HAP-1 (cell line): ENCODE results near the gene HIGD2A.

Experiments used
- DNase-seq, 2 experiments: peaks; one replicate each; pipeline ENCODE4 v3.0.0-alpha.2; 2016 to 2020; ENCODE audit warnings: low spot score in 2 of 2
- H3K27me3 ChIP-seq: fragments of 250-450 bp; sonication (Bioruptor Pico); 2 replicates; pipeline ENCODE4 v1.5.1; 2020; ENCODE audit warnings: low read depth, mild to moderate bottlenecking, moderate library complexity
- H3K36me3 ChIP-seq: fragments of 250-450 bp; sonication (Bioruptor Pico); replicated peaks from 2 replicates; pipeline ENCODE4 v1.5.1; 2020; ENCODE audit warnings: mild to moderate bottlenecking
- H3K4me1 ChIP-seq: fragments of 250-450 bp; sonication (Bioruptor Pico); 2 replicates; pipeline ENCODE4 v1.5.1; 2020; ENCODE audit warnings: mild to moderate bottlenecking
- H3K4me3 ChIP-seq: fragments of 250-450 bp; sonication (Bioruptor Pico); 2 replicates; pipeline ENCODE4 v1.5.1; 2020; ENCODE audit warnings: mild to moderate bottlenecking, moderate library complexity
- H3K9me3 ChIP-seq: fragments of 250-450 bp; sonication (Bioruptor Pico); 2 replicates; pipeline ENCODE4 v1.5.1; 2020; ENCODE audit warnings: mild to moderate bottlenecking, moderate library complexity
- in situ Hi-C: fragments of 300-500 bp; cut with MboI; formaldehyde crosslinking; loops from 3 replicates; pipeline ENCODE4 v1.14.3; 2020; ENCODE audit warnings: low sequenced_read_pairs, inconsistent platforms, mixed read lengths

Gene HIGD2A, protein sequence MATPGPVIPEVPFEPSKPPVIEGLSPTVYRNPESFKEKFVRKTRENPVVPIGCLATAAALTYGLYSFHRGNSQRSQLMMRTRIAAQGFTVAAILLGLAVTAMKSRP

DNA sequence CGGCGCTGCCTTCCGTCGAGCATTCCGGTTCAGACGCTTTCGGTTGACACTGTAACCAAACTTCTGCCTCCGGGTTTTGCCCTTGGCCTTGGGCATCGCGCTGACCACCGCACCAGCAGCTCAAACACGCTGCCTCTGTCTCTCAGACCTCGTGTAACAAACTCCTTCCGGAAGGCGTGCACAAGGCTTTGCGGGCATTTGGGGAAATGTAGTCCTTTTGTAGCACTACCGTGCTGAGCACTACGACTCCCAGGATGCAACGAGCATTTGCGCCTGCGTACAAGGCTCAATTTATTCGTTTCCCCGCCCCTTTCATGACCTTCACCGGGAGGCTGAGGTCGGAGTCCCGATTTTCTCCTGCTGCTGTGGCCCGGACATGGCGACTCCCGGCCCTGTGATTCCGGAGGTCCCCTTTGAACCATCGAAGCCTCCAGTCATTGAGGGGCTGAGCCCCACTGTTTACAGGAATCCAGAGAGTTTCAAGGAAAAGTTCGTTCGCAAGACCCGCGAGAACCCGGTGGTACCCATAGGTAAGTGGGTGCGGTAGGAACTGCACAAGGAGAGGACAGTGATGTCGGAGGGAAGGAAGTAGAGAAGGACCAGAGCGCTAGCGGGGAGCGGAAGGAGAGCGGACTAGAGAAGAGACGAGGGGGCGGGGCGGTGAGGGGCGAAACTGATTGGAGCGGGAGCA lies at the start of gene HIGD2A, which contains the start of gene NOP16:
TSS of gene HIGD2A (plus strand) at position 308 of the 691 bp plus-strand sequence. CDS start at position 377, 69 bp downstream.
TSS of gene NOP16 (minus strand) at position 155 of the 691 bp plus-strand sequence. CDS start at position 96, 59 bp downstream.
- H3K4me3 ChIP-seq = peak within 1 kb of the TSS; percentile 73
- H3K27me3 ChIP-seq = no peaks in the 10 kb centered on the region
- H3K4me1 ChIP-seq = peaks cover 4% of the 10 kb centered on the region; the same call in 1 of the 2 replicates
- peaks cover 52% of the 10 kb centered on the region for H3K36me3 ChIP-seq
- no peaks in the 10 kb centered on the region for H3K9me3 ChIP-seq
- in situ Hi-C loops = no loop called here
- DNase-seq = peak; percentile 99 to 100

DNA sequence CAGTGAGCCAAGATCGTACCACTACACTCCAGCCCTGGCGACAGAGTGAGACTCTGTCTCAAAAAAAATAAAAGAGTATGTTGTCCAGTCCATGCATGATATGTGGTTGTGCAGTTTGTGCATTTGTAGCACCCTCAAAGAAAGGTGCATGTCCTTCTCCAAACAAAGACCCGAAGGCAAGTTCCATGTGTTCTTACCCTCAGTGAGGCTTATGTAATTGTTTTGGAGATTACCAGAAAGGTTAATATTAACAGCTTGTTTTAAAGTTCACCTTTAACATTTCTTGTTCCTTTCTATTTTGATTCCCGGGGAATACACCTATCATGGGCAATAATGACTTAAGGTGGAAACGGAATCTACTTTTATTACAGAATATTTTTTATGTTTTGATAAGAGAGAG lies 49.2 kb upstream of the HIGD2A start:
- peaks cover 16% of the 10 kb centered on the region for H3K36me3 ChIP-seq
- H3K4me1 ChIP-seq = no peaks in the 10 kb centered on the region
- H3K4me3 ChIP-seq = no peak overlapping the region
- DNase-seq = no peak
- no peaks in the 10 kb centered on the region for H3K27me3 ChIP-seq
- in situ Hi-C loops = loop anchor here (25.0 kb wide), 1 partner anchor 602 kb away; no protein-coding TSS in a partner anchor
- no peaks in the 10 kb centered on the region for H3K9me3 ChIP-seq

DNA sequence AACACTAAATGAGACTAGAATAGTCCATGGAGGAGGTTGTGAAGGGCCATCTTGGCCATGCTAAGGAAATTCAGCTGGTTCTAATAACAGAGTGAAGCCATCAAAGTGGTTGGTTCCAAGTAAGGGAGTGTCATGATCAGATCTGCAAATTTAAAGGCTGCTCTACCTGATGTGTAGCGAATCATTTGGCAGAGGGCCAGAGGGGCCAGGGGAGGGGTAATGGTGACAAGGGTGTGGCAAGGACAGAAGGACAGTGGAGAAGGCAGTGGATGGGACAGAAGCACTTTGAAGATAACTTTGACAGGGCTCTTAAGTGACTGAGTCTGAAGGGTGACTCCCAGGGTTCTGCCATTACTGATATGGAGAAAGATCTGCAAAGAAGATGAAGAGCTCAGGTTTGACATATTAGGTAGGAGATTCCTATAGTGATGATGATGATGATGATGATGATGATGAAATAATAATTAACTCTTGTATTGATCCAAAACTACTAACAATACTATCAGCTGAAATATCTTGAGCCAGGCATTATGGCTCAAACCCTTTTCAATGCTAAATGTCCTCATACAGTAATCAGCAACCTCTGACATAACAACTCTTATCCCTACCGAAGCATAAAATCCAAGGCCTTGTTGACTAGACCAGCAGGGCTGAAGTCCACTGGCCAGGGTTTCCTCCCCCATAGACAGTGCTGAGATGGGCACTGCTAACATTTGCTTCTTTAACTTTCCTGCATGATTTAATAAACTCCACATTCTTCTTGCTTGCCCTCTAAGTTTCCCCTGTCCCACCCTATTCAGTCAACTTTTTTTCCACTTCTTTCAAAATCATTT lies 47.0 kb upstream of the HIGD2A start:
- Histone ChIP-seq H3K9me3 (no peaks in the 10 kb centered on the region), H3K27me3 (no peaks in the 10 kb centered on the region), H3K4me1 (no peaks in the 10 kb centered on the region), H3K4me3 (no peak overlapping the region), H3K36me3 (peaks cover 35% of the 10 kb centered on the region)
- no peak for DNase-seq
- in situ Hi-C loops = loop anchor here (25.0 kb wide), 1 partner anchor 604 kb away; no protein-coding TSS in a partner anchor

DNA sequence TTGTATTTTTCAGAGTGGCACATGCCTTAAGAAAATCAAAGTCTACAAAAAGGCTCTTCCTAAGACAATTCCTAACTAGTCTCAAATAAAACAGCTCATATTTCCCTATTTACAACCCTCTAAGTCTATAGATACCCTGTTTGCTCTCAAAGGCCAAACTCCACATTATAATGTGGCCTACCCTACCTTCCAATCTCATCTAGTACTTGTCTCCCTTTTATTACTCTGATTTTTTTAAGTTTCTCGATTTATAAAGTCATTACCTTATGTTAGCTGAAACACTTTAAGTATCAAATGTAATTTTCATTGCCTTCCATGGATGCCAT lies 46.4 kb upstream of the HIGD2A start:
- H3K9me3 ChIP-seq = no peaks in the 10 kb centered on the region
- H3K4me1 ChIP-seq = no peaks in the 10 kb centered on the region
- H3K27me3 ChIP-seq = no peaks in the 10 kb centered on the region
- no peak overlapping the region for H3K4me3 ChIP-seq
- in situ Hi-C loops = loop anchor here (25.0 kb wide), 1 partner anchor 605 kb away; no protein-coding TSS in a partner anchor
- DNase-seq = no peak
- peaks cover 35% of the 10 kb centered on the region for H3K36me3 ChIP-seq

DNA sequence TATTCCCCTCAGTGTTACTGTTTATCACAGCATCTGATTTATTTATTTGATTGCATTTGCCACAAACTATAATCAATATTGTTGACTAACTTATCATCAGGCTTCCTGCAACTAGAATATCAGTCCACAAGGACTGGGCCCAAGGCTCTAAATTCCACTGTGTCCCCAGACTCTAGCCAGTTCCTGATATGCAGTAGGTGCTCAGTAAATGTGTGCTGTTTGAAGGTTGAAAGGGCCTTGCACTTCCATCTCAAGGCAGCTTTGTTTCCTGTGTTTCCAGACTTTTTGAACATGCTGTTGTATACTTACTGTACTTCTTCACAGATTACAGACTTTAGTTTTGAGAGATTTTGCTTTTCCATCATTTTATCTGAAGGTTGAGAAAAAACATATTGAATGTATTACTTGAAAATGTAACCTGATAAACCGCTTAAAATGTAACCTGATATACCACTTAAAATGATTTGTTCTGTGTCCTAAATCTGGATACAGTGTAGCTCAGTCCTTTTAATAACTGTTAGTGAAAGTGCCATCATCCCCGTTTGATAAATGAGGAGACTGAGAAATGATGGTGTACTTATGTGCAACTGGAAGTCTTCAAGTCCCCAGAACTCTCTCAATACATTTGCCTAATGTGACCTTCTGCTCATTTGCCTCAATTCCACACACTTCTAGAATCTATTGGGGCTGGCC lies 45.6 kb upstream of the HIGD2A start:
- H3K4me3 ChIP-seq = no peak overlapping the region
- no peaks in the 10 kb centered on the region for H3K9me3 ChIP-seq
- H3K27me3 ChIP-seq = no peaks in the 10 kb centered on the region
- peaks cover 42% of the 10 kb centered on the region for H3K36me3 ChIP-seq
- H3K4me1 ChIP-seq = no peaks in the 10 kb centered on the region
- DNase-seq = no peak
- in situ Hi-C loops = loop anchor here (25.0 kb wide), 1 partner anchor 606 kb away; no protein-coding TSS in a partner anchor

DNA sequence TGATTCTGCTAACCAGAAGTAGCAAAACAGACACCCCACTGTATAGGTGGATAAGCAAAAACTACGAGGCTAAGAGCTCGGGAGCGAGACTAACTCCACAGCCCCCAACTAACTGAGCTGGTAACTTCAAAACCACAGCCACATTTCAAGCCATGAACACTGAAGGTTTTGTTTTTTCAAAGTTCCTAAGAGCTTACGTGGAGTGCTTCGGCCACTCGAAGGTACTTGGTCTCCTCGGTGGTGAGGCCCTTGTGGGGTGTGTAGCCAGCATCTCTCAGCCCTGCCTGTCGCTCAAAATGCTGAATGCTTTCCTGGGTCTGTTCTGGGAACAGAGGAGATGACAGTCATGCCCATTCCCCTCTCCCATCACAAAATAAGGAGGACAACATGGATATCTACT lies 38.1 kb upstream of the HIGD2A start:
- in situ Hi-C loops = no loop called here
- no peak for DNase-seq
- H3K36me3 ChIP-seq = peaks cover 87% of the 10 kb centered on the region

DNA sequence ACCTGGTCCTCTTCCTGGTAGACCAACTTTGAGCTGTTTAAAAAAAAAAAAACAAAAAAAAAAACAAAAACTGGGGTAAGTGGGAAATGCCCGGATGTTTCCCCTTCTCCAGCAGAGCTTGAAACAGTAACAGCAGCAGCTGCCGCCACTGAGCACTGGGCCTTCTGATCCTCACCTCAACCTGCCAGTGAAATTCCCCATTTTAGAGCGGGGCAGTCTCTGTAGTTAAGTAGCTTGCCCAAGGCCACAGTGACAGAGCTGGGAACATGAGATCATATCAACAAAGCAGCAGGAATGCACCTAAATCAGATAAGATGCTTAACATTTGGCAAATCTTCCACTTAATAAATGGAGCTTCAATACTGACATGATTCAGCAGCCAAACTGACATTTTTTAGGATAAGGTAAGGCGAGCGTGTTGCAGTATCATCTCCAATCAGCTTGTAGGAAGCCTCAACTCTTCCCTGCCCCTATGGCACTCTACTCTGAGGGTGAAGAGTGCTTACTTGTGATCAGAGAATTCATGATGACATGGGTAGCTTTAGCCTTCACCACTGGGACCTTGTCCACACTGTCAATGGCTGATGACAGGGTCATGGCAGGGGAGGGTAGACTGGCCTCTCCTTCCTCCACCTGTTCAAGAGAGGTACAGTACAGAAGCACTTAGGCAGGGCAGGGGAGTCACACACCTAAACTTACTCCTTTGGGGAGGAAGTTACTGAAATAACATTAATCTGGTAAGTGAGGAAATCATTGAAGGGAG lies 36.3 kb upstream of the HIGD2A start:
- no peaks in the 10 kb centered on the region for H3K9me3 ChIP-seq
- H3K4me1 ChIP-seq = no peaks in the 10 kb centered on the region
- in situ Hi-C loops = no loop called here
- DNase-seq = no peak
- peaks cover 79% of the 10 kb centered on the region for H3K36me3 ChIP-seq
- H3K27me3 ChIP-seq = no peaks in the 10 kb centered on the region
- no peak overlapping the region for H3K4me3 ChIP-seq

More for the DNA sequence above, 38.1 kb upstream of the HIGD2A start:
- no peak overlapping the region for H3K4me3 ChIP-seq
- no peaks in the 10 kb centered on the region for H3K9me3 ChIP-seq
- no peaks in the 10 kb centered on the region for H3K27me3 ChIP-seq
- no peaks in the 10 kb centered on the region for H3K4me1 ChIP-seq

DNA sequence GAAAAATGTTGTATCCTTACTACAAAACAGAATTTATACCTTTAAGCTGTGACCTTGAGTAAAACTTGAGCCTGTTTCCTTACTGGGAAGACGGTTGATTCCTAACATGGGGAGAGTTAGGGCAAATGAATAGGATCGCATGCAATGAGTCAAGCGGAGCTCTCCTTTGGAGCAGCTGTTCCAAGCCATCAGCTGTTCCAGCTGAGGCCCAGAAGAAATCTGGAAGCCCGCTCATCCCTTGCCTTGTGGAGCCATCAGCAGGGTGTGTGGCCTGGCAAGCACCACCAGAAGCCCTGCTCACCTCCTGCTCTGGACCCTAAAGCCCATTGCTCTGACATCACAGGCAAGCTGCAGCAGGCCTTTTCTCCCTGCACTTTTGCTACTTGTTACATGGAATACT lies 35.0 kb upstream of the HIGD2A start:
- in situ Hi-C loops = no loop called here
- no peak for DNase-seq
- no peak overlapping the region for H3K4me3 ChIP-seq
- no peaks in the 10 kb centered on the region for H3K4me1 ChIP-seq
- H3K9me3 ChIP-seq = no peaks in the 10 kb centered on the region
- H3K36me3 ChIP-seq = peaks cover 80% of the 10 kb centered on the region
- H3K27me3 ChIP-seq = no peaks in the 10 kb centered on the region

DNA sequence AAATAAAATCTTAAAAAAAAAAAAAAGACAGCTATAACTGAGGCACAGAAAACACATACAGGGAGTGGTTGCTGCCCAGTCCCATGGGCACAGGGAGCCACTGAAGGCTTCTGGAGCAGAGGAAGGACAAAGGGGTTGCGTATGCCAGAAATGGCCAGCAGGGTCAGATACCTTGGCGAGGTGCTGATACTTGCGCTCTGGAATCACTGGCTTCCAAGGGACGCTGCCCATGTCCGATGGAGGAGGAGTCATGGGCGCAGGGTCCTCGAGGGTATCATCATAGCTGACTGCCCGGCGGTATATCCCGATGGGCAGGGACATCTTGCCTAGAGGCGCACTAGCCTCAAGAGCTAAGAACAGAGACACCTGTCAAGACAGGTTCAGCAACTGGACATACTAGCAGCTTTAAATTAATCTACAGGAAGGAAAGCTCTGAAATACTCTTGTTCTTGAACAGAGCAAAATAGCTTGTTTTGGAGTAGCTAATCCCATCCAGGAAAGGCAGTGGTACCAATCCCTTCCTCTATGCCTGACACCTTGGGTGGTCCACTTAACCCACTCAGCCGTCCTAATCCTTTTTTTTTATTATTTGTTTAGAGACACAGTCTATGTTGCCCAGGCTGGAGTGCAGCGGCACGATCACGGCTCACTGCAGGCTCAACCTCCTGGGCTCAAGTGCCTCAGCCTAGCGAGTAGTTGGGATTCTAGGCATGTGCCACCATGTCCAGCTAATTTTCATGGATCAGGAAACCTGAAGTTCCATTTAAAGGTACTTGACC lies 33.0 kb upstream of the HIGD2A start:
- Histone ChIP-seq H3K4me3 (no peak overlapping the region), H3K36me3 (peaks cover 69% of the 10 kb centered on the region), H3K9me3 (no peaks in the 10 kb centered on the region), H3K4me1 (no peaks in the 10 kb centered on the region), H3K27me3 (no peaks in the 10 kb centered on the region)
- peak in 1 of 2 experiments; percentile 21 for DNase-seq
- in situ Hi-C loops = no loop called here

DNA sequence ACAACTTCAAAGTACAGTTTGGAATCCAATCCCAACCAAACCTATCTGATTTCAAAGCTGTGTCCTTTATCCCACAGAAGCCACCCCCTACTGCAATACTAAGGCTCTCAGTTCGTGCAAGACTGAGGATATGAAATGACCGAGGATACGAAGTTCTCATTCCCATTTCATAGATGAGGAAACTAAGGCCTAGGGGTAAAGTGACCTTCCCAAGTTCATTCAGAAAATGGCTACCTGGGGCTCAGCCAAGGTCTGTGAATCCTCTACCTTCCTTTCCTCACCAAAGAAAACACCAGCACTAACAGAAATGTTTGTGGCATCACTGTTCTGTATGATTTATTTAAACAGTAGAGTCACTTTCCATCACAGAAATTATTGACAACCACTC lies 32.4 kb upstream of the HIGD2A start:
- Histone ChIP-seq H3K4me3 (no peak overlapping the region), H3K36me3 (peaks cover 63% of the 10 kb centered on the region), H3K9me3 (no peaks in the 10 kb centered on the region), H3K27me3 (no peaks in the 10 kb centered on the region), H3K4me1 (no peaks in the 10 kb centered on the region)
- in situ Hi-C loops = no loop called here
- no peak for DNase-seq

DNA sequence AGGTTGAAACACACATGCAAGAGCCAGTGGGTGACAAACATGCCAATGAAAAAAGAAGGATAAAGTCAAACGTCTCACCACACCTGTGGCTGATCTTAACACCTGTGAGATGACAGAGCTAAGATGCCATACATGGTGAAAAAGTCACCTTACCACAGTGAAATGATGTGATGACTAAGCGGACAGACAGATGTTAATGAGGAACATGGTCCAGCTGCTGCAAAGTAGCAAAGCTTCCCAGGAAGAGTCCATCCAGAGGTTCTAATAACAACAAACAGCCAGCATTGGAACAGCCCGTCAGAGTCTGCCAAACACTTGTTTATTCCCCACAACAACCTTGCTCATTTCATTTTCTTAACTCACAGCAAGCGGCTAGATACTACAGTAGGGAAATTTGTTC lies 28.9 kb upstream of the HIGD2A start:
- in situ Hi-C loops = no loop called here
- H3K4me3 ChIP-seq = no peak overlapping the region
- DNase-seq = no peak
- H3K36me3 ChIP-seq = peaks cover 35% of the 10 kb centered on the region
- no peaks in the 10 kb centered on the region for H3K27me3 ChIP-seq
- H3K9me3 ChIP-seq = no peaks in the 10 kb centered on the region
- no peaks in the 10 kb centered on the region for H3K4me1 ChIP-seq

DNA sequence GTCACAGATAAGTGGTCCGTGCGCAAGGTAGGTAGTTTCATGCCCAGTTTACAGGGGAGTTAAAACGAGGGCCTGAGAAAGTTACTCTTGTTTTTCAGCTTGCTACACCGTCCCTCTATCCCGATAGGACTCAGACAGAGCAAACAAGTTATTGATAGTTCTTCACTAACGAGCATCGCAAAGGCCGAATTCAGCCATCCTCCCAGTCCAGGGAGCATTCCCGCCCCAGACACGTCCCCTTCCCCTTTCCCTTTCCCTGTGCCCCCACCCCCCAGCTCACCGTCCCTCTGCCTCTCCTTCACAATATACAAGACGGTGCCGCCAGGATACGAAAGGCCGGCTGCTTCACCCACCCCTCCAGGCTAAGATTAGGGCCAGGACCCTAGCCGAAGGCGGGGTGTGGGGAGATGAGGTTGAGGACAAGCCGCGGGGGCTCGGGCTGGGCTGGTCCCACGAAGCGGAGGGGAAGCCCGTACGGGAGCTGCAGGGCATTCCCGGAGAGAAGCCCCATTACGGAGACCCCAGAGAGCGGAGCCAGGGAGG lies 27.6 kb upstream of the HIGD2A start:
- no peaks in the 10 kb centered on the region for H3K9me3 ChIP-seq
- no peaks in the 10 kb centered on the region for H3K4me1 ChIP-seq
- in situ Hi-C loops = no loop called here
- H3K27me3 ChIP-seq = no peaks in the 10 kb centered on the region
- peaks cover 30% of the 10 kb centered on the region for H3K36me3 ChIP-seq
- H3K4me3 ChIP-seq = peak overlapping the region; percentile 87
- DNase-seq = peak in 1 of 2 experiments; percentile 43
